ENCODE measurements around the gene TNRC18.

DNA sequence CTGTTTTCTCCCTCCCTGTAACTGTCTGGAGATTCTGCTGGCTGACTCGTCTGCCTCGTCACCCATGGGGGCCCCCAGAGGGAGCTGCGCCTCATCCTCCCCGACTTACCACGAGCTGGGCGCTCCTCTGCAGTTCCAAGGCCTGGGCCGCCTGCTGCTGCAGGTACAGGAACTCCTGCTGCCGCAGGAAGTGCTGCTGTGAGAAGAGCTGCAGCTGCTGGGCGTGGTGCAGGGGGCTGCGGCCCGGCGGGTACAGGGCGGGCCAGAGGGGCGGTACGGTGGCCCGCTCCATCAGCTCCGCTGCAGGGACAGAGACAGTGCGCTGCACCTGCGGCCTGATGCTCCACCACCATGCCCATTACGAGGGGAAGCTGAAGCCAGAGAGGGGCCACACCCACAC lies 47.7 kb downstream of the TNRC18 start:
- no peak for TF ChIP-seq EZH2 (IDR thresholded peaks at IDR 0.05)
- no peak for TF ChIP-seq POLR2AphosphoS5 (IDR thresholded peaks at IDR 0.05; ENCODE audit: borderline replicate concordance, low read depth, low read length)

Data from SK-N-MC (cell line).